Spleen (tissue), 7 donors: ENCODE results near the gene CGAS.

Experiments used
- CTCF ChIP-seq, 11 experiments: fragments of 200-600 bp in 7 of 11; fragments of 450-650 bp in 4 of 11; sonication (generic) in 4 of 11; IDR thresholded peaks in 8 of 11; conservative IDR thresholded peaks in 3 of 11; 1 replicate in 7 of 11; 2 replicates in 4 of 11; pipeline versions ENCODE4 v1.4.0 to v1.8.0; 2016 to 2021; ENCODE audit warnings: antibody characterized with exemption in 11 of 11, inconsistent platforms in 4 of 11, mild to moderate bottlenecking in 1 of 11
- POLR2A ChIP-seq, 3 donors: fragments of 450-650 bp; IDR thresholded peaks; one replicate each; pipeline ENCODE4 v1.5.1; 2017; ENCODE audit warnings: antibody characterized with exemption in 3 of 3, mild to moderate bottlenecking in 1 of 3
- POLR2AphosphoS5 ChIP-seq, 3 donors: sonication (generic); formaldehyde crosslinking; IDR thresholded peaks; one replicate each; pipeline ENCODE4 v1.5.1; 2017; ENCODE audit warnings: antibody characterized with exemption in 3 of 3
- donor health status: DM: no; HTN: no; CAD: no; lungs with moderate emphysema.
- donor health status: DM: no; HTN: no; CAD: no.
- donor health status: DM: no; HTN: no; CAD: no.

DNA sequence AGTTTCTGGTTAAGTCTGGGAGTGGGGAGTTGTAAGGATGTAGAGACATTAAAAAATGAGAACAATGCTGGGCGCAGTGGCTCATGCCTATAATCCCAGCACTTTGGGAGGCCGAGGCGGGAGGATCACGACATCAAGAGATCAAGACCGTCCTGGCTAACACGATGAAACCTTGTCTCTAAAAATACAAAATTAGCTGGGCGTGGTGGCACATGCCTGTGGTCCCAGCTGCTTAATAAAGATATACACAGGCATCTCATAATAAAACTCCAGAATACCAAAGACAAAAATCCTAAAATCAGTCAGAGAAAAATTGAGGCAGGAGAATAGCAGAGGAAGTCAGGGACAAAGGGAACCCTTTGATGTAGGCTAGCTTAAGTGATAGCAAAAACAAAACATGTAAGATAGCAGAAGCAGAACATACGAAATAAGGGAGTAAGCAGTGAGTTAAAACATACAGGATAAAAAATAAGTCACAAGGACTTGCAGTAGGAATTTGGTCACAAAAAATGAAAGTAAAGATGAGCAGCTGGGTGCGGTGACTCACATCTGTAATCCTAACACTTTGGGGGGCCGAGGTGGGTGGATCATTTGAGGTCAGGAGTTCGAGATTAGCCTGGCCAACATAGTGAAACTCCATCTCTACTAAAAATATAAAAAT lies 33.9 kb downstream of the CGAS start:
- no peak for TF ChIP-seq CTCF (IDR thresholded peaks at IDR 0.05 in 8 of 11, conservative IDR thresholded peaks at IDR 0.05 in 3 of 11)
- TF ChIP-seq POLR2AphosphoS5 (IDR thresholded peaks at IDR 0.05): no peak
- no peak for TF ChIP-seq POLR2A (IDR thresholded peaks at IDR 0.05)
